NCI-H2227 treated with DMSO at 0.1 percent for 48 hours (cell line): ENCODE measurements around the gene MTG1.
"Not testable (repeated sequence)": the region's sequence is repeated elsewhere in the genome, so short reads cannot be mapped to it uniquely, and the experiment has no call there.

Experiments
- DNase-seq: peaks from one replicate; lab custom pipeline; 2025; lab: John Stamatoyannopoulos, UW

MTG1 gene

DNA sequence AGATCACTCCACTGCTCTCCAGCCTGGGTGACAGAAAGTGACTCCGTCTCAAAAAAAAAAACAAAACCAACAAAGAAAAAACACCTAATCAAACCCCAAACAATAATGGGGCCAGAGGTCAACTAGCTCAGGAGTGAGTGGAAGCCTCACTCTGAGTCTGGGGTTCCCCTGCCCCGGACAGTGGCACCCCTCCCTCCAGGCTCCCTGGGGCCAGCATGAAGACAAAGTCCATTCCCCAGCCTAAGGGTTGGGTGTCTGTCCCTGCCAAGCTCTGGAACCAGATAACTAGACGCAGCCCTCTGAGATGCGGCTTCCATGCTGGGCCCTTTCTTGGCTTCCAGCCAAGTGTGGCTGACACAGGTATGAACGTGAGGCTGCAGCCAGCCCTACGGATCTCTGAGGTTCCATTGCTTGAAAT is 34.4 kb upstream of the MTG1 start:
- DNase-seq, result peak; percentile 11

DNA sequence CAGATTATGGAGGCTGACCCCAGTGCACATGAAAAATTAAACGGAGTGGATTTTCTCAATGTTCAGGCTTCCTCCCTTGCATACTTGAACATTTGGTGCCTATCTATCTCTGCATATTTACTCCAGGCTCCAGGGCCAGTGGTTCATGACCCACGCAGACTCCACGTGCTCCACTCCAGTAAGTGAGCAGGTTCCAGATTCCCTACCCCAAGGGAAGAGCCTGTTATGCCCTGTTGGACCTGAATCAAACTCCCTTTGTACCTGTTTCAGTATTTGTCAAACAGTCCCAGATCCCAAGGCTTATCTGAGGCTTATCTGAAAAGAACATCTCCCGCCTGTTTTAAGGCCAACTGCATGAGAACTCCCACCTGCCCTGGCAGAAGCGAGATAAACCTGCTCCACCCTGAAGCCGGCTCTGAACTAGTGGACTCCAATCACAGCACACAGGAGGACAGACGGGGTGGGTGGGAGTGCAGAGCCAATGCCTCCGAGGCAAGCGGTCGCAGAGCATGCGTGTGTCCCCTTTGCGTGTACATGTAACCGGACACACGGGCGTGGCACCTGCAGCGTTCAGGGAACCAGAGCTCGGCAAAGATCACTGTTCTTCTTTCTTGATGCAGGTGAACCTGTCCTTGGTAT is 33.9 kb upstream of the MTG1 start:
- DNase-seq, result no peak

DNA sequence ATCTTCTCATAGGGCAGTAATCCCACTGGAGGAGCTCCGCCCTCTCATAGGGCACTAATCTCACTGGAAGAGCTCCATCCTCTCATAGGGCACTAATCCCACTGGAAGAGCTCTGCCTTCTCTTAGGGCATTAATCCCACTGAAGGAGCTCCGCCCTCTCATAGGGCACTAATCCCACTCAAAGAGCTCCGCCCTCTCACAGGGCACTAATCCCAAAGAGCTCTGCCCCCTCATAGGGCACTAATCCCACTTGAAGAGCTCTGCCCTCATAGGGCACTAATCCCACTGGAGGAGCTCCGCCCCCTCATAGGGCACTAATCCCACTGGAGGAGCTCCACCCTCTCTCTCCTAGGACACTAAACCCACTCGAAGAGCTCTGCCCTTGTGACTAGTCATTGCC is 32.7 kb upstream of the MTG1 start:
- DNase-seq, result no peak

DNA sequence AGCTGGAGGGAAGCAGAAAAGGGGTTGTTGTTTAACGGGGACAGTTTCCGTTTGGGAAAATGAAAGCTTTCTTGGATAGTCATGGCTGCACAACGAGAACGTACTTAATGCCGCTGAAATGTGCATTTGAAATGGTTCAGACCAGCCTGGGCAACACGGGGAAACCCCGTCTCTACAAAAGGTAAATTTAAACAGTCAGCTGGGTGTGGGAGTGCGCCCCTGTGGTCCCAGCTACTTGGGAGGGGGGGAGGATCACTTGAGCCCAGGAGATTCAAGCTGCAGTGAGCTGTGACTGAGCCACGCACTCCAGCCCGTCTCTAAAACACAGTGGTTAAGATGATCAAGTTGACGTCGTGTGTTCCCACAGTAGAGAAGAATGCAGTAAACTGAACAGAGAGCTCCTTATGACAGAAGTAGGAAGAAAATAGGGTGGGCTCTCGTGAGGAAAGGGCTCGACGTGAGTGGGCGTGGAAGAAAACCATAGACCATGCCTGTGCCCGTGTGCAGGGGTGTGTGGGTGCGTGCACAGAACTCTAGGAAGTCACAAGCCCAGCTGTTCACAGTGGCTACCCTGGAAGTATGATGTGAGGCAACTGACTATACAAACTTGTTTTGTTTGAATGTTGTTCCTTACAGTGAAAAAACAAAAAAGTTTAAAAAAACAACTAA is 32.0 kb upstream of the MTG1 start:
- DNase-seq, result no peak

DNA sequence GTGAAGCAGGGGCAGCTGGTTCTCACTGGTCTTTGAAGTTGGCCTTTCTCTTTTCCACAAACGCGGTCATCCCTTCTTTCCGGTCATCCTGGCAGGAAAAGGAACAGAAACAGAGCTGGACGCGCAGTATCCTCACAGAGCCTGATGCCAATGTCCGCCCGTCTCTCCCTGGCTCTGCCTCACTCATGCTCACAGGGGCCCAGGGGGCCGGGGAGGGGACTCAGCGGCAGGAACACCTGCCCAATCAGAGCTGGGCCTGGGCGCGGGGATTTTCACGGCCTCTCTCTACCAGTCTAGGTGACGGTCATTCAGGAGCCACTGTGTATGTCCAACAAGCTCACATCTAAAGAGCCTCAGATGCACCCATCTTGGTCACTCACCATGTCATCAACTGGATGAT is 31.1 kb upstream of the MTG1 start:
- DNase-seq, result no peak

DNA sequence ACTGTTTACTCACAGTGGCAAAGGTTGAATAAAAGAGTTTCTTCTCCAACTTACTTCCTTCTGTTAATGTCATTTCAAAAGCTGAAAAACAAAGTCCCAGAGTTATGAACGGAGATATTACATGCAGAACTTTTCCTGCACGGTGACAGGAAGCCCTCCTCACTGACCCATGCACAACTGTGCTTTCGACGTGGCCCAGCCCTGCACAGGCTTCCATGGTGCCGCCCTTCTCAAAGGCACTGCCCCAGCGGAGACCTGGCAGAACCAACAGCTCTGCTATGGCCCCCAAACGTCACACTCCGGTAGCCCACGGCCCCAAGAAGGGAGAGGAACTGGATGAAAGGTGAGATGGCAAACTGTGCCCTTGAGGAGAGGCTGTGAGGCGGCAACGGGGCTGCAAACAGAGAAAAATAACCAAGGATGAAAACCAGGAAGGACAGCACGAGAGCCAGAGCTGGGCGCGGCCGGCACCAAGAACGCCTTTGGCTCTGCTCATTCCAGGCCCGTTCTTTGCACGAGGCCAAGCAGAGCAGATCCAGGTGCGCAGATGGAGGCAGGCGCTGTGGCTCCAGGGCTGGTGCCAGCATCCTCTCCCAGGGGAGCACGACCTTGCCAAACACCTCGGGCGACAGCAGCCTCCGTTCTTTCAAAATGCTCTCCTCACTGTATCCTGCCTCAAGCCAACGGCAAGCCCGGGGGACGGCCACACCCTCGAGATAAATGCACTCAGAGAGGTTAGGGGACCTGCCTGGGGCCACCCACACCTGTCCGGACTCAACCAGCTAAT is 29.1 kb upstream of the MTG1 start:
- DNase-seq, result no peak

DNA sequence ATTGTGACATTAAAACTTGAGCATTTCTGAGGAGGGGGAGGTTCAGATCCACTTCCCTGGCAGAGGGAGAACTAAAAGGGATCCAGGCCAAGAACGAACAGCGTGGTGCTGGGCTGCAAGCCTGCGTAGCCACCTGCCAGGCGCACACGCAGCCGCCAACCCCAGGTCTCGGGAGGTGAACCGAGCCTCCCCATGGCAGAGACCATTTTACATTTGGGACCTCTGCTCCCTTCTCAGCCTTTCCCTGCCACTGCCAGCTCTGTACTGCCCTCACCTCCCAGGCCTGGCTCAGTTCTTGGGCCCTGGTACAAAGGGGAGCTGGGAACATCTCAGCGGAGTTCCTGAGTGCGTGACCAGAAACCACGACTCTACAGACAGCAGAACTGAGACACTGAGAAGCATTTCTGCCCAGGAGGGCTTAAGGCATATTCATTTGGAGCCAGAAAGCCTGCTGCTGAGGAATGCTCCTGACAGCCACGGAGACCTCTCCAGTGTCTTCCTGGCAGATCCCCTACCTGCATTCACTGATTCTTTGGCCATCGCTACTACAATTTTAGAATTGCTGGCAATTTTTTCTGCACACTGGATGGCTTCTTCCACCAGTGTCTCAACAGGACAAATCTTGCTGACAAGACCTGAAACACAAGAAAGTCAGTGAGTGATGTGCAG is 28.4 kb upstream of the MTG1 start:
- no peak for DNase-seq

DNA sequence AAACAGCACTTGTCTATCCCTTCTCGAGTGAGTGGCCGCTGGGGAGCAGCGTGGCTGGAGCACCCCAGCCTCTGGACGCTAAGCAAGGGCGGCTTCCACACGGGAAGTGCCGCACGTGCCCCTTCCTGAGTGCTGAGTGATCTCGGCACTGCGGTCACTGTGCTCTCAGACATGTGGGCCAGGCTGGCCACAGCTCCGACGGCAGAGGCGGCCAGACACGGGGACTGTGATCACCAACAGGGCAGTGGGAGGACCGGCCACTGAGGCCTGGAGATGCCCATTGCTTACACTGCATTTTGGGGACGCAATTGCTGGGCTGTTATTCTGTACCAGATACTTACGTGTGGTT is 27.9 kb upstream of the MTG1 start:
- no peak for DNase-seq

DNA sequence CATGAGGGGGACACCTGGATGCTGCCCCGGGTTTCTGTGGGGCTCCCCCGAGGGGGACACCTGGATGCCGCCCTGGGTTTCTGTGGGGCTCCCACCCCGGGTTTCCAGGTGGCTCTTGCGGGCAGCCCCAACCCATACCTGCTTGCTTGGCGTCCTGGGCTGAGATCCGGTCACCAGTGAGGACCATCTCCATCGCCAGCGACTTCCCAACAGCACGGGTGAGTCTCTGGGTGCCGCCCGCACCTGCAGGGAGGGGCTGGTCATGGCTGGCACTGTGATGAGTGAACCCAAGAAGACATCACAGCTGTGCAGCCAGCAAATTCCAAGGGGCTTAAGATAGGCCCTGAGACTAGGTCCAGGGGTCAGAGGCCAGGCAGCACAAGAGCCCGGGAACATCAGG is 27.2 kb upstream of the MTG1 start:
- no peak for DNase-seq

DNA sequence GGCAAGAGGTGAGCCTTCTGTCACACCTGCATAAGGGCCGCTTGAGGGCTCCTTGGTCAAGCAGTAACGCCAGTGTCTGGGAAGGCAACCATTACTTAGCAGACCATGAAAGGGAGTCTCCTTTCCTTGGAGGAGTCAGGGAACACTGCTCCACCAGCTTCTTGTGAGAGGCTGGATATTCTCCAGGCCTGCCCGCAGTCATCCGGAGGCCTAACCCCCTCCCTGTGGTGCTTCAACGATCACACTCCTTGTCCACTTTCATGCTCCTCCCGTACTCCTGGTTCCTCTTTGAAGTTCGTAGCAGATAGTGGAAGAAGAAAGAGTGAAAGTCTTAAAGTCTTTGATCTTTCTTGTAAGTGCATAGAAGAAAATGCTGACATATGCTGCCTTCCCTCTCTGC is 26.5 kb upstream of the MTG1 start:
- DNase-seq, result not testable (repeated sequence)

DNA sequence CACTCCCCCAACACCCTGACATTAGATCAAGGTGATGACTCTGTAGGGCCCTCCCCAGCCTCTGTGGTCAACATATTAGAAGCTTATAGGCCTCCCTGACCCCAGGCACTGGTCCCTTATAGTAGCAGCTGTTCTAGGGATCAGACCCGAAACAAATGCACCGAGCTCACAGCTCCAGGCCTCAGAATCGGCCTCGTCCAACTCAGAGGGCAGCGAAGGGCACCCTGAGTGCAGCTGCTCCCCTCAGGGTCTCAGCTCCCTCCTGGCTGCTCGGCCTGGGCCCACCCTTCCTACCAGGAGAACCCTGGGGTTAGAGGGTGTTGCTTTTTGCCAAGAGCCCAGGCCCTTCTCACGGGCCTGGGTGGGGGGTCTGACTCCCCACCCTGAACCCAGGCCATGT is 25.8 kb upstream of the MTG1 start:
- DNase-seq, result no peak

DNA sequence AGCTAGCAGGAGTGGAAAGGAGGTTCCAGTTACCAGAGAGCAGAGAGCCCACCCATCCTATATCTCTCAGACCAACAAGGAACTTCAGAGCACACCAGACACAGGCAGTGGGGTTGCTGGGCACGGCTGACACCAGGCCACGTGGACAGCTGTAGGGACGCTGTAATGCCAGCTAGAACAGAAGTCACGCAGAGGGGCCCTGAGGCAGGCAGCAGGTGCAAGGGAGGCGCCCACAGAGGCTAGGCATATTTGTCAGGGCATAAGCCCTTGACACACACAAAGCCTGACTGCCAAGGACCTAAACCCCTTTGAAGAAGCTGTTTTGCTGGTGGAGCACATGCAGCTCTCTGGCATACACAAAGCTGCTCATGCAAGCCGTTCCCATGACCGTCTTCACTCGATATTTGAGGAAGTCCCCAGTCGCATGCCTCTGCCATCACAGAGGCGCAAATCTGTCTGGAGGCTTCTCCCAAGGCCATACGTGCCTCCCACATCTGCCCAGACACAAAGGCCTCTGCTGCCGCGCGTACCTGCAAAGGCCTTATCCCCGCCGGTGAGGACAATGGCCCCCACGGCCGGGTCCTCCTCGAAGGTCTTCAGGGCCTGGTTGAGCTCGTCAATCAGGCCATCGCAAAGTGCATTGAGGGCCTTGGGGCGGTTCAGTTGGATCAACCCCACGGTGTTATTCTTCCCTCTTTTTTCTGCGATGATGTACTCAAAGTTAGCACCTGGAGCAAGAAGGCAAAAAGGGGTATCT is 23.7 kb upstream of the MTG1 start:
- no peak for DNase-seq

DNA sequence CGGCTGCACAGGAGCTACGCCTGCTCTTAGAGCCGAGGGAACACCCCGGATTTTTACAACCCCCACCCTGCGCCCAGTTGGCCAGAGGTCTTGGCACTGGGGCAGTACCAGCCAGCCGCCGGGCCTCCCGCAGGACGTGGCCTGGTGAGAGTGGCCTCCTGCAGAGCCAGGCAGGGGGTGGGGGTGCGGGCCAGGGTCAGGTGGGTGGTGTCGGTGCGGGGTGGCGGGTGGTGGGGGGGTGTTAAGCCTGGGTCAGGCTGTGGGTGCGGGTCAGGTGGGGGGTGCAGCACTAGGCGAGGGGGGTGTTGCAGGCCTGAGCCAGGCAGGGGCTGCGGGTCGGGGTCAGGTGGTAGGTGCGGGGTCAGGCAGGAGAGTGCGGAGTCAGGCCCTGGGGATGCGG is 21.4 kb upstream of the MTG1 start:
- no peak for DNase-seq

DNA sequence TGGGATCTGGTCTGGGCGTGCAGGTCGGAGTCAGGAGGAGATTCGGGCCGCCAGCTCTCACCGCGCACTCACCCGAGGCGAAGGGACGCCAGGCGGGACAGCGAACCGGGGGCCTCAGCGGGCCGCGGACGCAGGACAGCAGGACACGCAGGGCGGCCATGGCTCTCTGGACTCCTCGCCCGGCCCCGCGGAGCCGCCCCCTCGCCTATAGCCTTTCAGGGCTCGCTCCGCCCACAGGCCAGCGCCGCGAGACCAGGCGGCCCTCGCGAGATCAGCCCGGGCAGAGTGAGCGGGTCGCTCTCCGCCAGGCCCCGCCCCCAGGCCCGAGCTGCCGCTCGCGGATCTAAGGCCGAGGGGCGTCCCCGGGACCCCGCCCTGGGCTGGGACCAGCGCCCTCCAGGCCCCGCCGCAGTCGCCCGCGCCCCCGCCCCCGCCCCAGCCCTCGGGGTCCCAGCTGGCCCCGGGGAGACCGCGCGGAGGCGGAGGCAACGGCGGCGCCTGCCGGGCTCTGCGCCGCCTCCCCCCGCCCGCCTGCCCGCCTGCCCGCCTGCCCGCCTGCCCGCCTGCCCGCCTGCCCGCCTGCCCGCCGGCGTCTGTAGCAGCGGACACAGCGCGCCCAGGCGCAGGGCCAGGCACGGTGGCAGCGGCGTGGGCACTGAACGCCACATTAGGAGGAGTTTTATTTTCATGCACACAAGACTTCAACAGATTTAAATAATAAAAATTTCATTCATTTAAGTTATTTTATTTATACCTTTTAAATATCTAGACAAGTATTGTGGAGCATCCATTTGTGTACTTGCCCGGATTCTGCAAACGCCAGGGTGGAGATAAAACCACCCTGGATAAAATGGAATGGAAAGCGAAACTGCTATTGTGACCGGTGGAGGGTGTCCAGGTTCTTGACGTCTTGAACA is 20.5 kb upstream of the MTG1 start, which contains the start of gene ECHS1:
TSS of gene ECHS1 (minus strand) at position 181 of the 917 bp plus-strand sequence. CDS start at position 160, 21 bp downstream.
- DNase-seq, result peak; percentile 81

DNA sequence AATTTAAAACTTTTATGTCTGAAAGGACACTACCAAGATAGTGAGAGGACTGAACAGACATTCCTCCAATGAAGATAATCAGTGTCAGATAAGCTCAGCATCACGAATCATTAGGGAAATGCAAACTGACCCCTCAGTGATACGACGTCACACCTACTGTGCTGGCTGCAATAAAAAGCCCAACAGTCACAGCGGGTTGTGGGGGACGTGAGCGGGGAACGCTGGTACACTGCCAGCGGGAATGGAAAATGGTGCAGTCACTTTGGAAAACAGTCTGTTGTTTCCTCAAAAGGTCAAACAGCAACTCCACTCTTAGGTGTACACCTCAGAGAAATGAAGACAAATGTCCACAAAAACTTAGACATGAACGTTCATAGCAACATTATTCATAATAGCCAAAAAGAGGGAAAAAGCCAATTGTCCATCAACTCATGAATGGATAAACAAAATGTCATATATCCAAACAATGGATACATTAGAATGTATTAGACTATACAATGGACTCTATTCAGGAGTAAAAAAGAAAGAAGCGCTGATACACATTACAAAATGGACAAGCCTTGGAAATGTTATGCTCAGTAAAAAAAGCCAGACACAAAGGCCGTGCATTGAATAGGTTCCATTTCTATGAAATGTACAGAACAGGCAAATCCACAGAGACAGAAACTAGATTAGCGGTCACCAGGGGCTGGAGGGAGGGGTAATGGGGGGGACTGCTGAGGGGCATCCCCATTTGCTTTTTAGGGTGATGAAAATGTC is 18.4 kb upstream of the MTG1 start:
- DNase-seq, result no peak

DNA sequence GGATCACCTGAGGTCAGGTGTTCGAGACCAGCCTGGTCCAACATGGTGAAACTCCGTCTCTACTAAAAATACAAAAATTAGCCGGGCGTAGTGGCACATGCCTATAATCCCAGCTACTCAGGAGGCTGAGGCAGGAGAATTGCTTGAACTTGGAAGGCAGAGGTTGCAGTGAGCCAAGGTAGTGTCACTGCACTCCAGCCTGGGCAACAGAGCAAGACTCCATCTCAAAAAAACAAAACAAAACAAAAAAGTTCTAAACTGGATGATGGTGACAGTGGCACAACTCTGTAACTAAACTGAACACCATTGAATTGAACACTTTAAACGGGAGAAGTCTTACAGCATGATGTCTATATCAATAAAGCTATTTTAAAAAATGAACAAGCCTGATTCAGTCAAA is 17.8 kb upstream of the MTG1 start:
- not testable (repeated sequence) for DNase-seq

DNA sequence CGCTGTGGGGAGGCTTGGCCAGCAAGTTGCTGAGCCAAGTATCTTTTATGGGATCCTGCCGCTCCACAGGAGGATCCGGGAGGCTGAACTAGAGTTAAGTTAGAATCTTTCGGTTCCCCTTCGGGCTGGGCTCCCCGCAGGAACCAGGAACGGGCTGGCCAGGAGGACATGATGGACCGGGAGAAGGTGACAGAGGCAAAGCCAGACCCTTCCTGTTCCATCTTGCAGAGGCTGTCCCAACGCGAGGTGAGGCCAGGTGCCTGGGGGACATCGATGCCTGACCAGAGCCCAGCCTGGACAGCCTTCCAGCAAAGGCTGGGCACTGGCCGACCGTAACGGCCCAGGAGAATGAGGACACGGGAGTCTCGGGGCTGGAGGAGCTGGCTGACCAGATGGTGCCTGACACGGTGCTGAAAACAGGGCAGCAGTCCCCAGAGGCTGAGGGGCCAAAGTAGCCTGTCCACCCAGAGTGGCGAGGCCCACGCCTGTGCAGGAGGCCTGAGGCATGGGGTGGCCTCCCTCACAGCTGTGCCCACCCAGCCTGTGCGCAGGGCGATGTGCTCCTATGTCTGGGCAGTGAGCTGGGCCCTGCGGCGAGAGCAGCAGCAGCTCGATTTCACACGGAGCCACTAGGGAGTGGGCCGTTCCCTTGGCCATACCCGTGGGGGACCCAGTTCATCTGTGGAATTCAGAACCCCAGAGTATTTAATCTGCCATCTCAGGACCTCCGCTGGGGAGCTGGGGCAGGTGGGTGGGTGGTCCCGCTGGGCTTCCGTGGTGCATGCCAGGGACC is 16.7 kb upstream of the MTG1 start:
- no peak for DNase-seq

DNA sequence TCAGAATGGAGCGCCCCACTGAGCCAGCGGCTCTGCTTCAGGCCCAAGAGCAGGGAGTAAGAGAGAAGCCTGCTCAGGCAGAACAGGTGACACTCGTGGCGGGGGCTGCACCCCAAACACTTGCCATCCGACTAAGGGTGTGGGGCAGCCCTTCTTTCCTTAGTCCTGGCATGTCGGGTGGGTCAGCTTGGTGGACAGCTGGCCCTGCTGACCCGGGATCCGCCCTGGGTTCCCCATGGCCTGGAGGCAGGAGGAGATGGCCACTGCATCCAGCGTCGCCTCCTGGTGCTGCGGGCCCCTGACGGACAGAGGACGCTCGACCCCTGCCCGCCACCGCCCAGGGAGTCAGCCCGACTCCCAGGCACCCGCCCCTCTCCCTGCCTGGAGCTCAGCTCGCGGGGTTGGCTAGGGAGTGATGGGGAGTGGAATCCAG is 16.1 kb upstream of the MTG1 start:
- DNase-seq, result no peak
